ENCODE results near the gene CACNA2D3.

The CACNA2D3 gene

GRCh38 chr3:54846119-54846518 is 723.8 kb downstream of the CACNA2D3 start:
- DNase-seq (ENCODE audit: low read depth) = no peak

GRCh38 chr3:54847361-54847760 is 725.0 kb downstream of the CACNA2D3 start:
- DNase-seq (ENCODE audit: low read depth) = no peak

- no peak for DNase-seq (ENCODE audit: low read depth)
Measured at GRCh38 chr3:54849360-54849759, 727.0 kb downstream of the CACNA2D3 start.

- DNase-seq (ENCODE audit: low read depth) = no peak
Measured at GRCh38 chr3:54850484-54851018, 728.2 kb downstream of the CACNA2D3 start.

GRCh38 chr3:54853573-54854404 is 731.4 kb downstream of the CACNA2D3 start:
- DNase-seq (ENCODE audit: low read depth) = peak; percentile 56

GRCh38 chr3:54856271-54856670 is 733.9 kb downstream of the CACNA2D3 start:
- no peak for DNase-seq (ENCODE audit: low read depth)

GRCh38 chr3:54857343-54857742 is 735.0 kb downstream of the CACNA2D3 start:
- no peak for DNase-seq (ENCODE audit: low read depth)

- DNase-seq (ENCODE audit: low read depth) = no peak
Measured at GRCh38 chr3:54858093-54858785, 735.9 kb downstream of the CACNA2D3 start.

GRCh38 chr3:54859184-54859583 is 736.8 kb downstream of the CACNA2D3 start:
- peak; percentile 41 for DNase-seq (ENCODE audit: low read depth)

- no peak for DNase-seq (ENCODE audit: low read depth)
Measured at GRCh38 chr3:54861248-54862067, 739.1 kb downstream of the CACNA2D3 start.

- no peak for DNase-seq (ENCODE audit: low read depth)
Measured at GRCh38 chr3:54862526-54862925, 740.2 kb downstream of the CACNA2D3 start.

GRCh38 chr3:54863366-54863765 is 741.0 kb downstream of the CACNA2D3 start:
- DNase-seq (ENCODE audit: low read depth) = peak; percentile 38

- no peak for DNase-seq (ENCODE audit: low read depth)
Measured at GRCh38 chr3:54863786-54864185, 741.4 kb downstream of the CACNA2D3 start.

- no peak for DNase-seq (ENCODE audit: low read depth)
Measured at GRCh38 chr3:54865316-54865715, 743.0 kb downstream of the CACNA2D3 start.

GRCh38 chr3:54866251-54866650 is 743.9 kb downstream of the CACNA2D3 start:
- no peak for DNase-seq (ENCODE audit: low read depth)

GRCh38 chr3:54870423-54870822 is 748.1 kb downstream of the CACNA2D3 start:
- DNase-seq (ENCODE audit: low read depth) = peak; percentile 95

GRCh38 chr3:54871867-54872266 is 749.5 kb downstream of the CACNA2D3 start:
- no peak for DNase-seq (ENCODE audit: low read depth)

GRCh38 chr3:54873059-54874010 is 751.0 kb downstream of the CACNA2D3 start:
- DNase-seq (ENCODE audit: low read depth) = no peak

- DNase-seq (ENCODE audit: low read depth) = no peak
Measured at GRCh38 chr3:54874816-54875556, 752.6 kb downstream of the CACNA2D3 start.

GRCh38 chr3:54875596-54876268 is 753.4 kb downstream of the CACNA2D3 start:
- DNase-seq (ENCODE audit: low read depth) = no peak

All from iris pigment epithelial cell (primary cell).